ENCODE data around the gene ZNF750. TPM values are rescaled to one million over a fixed set of nuclear protein-coding genes. Genes with fewer than 3 reads are reported as not detected.

The ZNF750 gene
- total RNA-seq, 1 donor from 2014 or later, result not detected

DNA sequence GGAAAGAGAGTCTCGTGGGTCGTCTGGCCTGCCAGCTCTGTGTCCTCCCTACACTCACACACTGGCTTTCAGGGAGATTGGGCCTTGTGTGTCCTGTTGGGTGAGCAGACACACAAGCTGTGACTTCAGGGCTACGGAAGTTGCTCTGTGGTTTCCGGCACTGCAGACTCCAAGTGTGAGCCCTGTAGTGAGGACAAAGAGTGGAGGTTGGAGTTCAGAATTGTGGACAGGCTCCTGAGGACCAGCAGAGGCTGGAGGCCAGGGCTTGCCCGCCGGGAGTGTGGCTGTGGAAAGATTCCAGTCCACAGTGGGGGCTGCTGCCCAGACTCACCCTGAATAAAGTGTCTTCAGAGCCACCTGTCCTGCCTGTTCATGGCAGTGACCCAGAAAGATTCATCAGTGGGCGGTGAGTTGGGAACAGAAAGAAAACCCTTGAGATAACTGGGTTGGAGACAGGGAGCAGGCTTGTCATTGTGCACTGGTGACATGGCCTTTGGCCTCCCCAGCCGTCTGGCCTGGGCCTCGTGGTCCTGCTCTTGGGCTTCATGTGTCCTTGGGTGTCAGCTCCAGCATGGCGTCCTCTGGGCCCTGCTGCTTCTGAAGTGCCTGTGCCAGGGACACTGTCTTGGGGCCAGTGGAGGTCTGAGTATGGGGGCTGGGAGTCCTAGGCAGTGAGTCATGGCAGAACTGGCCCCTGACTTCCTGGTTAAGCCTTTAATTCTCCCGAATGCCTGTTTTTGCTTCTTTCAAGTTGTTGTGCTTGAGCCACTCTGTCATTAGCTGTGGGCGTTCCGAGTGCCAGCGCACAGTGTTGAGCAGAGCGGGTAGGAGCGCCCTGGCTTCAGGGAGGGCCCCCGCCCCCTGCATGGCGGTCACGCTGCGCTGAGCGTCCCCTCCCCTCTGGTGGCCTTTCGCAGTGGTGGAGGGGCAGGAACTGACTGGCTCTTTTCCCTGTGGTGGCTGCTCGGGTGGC lies 19.9 kb upstream of the ZNF750 start:
- no peak for DNase-seq

- no peak for DNase-seq
Measured at GRCh38 chr17:82858376-82859126, 18.7 kb upstream of the ZNF750 start.

DNA sequence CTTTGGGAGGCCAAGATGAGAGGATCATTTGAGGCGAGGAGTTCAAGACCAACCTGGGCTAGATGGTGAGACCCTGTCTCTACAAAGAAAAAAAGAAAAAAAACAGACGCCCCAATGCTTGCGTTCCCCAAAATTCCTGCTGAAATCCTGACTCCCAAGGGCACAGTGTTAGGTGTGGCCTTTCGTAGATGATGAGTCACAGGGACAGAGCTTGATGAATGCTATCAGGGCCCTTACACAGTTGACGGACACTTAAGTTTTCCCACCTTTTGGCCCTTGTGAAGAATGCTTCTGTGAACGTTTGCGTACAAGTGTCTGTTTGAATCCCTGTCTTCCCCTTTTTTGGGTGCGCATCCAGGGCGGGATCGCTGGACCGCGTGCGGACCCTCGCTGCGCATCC lies 16.5 kb upstream of the ZNF750 start:
- no peak for DNase-seq

DNA sequence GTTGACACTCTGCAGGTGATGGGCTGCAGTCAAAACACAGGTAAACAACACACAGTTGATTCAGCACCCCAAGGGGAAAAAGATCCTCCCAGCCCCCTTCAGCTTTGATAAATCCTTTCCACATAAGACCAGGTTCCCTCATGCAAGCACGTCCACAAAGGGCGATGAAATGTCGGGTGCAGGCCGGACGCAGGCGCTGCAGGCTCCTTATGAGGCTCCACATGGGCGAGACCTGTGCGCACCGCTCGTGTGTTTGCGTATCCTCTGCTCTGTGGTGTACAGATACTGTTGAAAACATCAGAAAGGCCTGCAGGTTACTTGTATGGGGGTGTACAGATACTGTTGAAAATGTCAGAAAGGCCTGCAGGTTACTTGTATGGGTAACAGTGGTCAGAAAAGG lies 14.4 kb upstream of the ZNF750 start:
- no peak for DNase-seq

GRCh38 chr17:82851381-82851780 lies 11.6 kb upstream of the ZNF750 start:
- DNase-seq, result no peak

DNA sequence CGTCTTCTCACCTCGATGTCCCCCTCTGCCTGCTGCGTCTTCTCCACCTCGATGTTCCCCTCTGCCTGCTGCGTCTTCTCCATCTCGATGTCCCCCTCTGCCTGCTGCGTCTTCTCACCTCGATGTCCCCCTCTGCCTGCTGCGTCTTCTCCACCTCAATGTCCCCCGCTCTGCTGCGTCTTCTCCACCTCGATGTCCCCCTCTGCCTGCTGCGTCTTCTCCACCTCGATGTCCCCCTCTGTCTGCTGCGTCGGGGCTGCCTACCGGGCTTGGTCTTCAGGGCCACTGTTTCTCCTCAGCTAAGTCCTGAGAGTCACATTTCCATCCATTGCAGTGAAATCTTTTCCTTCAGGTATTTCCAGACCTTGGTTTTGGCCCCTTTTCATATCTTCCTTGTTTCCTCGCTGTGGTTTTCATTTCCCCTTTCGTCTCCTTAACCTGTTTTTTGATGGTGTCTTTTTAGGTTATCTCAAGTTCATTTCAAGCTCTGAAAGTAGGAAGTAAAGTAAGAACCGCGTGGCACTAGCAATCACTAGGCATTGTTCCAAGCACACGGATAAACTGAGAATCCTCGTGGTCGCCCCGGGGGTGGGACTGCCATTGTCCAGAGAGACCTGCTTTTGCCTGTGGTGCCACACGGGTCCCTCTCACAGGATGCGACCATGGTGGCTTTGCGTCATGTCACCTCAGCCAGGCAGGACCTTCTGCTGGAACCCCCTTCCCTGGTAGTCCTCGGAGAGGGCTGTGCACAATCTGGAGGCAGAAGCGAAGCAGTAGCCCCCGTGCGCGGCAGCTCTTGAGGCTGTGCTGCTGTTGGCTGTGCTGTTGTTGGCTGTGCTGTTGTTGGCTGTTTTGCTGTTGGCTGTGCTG lies 9.5 kb upstream of the ZNF750 start:
- DNase-seq, result no peak

DNA sequence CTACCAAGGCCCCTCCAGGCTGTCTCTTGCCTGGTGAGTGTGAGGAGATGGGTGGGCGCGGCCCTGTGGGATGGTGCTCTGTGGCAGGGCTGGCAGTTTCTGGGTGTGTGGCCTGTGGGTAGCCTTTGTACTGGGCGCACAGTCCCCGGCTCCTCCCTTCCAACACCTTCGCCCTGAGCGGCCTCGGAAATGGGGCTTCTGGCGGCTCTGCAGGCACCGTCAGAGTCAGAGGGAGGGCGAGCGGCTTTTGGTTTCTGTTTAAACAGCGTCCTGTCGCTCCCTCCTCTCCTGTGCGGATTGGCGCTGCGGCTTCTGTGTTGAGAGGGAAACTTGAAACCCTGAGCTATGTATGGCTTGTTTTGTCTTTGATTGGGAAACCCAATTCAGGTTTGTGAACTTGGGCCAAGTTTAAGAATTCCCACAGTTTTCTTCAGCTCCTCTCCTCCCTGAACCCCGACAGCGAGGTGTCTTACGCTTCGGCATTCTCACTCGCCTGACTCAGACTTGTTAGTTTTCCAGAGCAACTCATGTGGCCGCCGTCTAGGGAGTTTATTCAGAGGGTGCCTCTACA lies 8.3 kb upstream of the ZNF750 start:
- DNase-seq, result no peak

DNA sequence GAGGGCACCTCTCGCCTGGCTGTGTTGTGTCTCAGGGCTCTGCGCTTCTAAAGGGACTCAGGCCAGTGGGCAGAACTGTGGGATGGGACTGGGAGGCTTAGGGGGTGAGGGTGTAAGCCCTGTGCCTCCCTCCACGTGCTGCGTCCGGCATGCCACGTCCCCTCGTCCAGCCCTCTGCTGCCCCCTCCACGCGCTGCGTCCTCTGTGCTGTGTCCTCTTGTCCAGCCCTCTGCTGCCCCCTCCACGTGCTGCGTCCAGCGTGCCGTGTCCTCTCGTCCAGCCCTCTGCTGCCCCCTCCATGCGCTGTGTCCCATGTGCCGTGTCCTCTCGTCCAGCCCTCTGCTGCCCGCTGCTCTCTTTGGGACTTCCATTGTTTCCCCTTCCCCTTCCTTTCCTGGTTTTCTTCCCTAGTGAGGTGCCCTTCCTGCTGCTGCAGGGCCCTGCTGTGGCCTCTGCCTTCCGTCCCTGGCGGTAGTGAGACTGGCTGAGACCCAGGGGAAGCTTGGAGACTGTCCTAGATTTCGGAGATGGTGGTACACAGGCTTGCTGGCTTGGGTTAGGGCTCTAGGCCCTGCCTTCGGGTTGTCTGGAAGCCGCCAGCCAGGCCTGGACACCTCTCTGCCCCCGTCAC lies 6.4 kb upstream of the ZNF750 start:
- DNase-seq, result no peak

GRCh38 chr17:82845163-82845807 lies 5.5 kb upstream of the ZNF750 start:
- DNase-seq, result no peak

- no peak for DNase-seq
Measured at GRCh38 chr17:82844796-82845162, 5.0 kb upstream of the ZNF750 start.

GRCh38 chr17:82843904-82844680 lies 4.3 kb upstream of the ZNF750 start:
- DNase-seq, result no peak

GRCh38 chr17:82841921-82842596 lies 2.2 kb upstream of the ZNF750 start:
- DNase-seq, result no peak

- DNase-seq, result no peak
Measured at GRCh38 chr17:82840431-82840831, 609 bp upstream of the ZNF750 start.

DNA sequence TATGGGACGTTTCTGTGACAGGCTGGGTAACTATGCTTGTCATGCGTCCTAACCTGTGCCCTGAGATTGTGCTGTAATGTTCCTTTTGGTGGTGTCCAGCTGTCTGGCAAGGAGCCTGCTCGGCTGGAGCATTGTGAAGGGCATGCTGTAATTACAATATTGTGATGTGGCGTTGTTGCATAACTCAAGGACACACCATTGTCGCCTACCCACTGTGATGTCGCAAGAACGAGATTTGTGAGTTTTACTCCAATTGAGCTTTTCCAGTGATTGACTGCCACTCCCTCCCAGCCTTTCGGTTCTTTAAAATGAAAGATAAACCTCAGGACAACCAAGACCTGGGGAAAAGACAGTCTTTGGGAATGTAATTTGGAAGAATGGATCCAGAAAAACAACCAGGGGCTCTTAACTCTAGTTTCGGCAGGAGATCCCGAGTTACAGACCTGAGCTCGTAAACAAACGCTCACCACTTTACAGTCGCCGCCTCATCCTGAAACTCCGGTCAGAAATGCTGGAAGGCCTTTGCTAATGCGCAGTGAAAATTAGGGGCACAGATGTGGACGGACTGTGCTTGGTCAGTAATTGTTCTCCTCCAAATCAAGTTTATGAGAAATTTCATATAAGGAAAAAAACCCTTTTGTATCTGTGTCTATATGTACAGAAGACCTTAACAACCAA lies 1.3 kb downstream of the ZNF750 start:
- no peak for DNase-seq

DNA sequence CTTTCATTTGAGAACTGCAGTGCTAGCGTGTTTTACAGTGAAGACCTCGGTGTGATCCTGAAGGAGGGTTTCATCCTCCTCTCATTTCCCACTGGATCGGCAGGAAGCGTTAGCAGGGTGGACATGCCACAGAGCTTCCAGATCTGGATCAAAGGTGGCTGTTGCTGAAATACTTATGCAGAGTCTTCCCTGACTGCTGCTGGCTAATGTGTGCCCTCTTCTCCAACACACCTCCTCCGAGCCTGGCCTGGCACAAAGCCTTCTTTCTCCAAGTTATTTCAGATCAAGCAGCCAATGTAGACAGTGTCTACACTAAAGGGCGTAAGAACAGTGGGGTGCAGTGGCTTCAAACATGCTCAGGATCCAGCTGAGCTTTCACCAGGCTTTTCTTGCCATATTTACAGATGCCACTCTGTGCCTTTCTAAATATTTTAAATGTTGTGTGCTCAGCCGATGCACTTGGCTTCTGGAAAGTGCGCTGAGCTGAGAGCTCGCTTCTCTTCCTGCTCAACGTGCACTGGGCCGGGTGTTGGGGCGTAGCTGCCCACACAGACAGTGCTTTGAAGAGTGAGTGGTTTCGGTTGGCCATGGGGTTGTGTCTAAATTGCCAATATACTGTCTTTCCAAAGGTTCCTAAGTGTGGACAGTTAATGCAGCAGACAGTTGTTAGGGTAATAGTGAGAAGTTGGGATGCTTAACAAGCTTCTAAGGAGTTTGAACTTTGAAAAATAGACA lies 2.1 kb downstream of the ZNF750 start:
- DNase-seq, result no peak

- no peak for DNase-seq
Measured at GRCh38 chr17:82836823-82837357, 2.9 kb downstream of the ZNF750 start.

- no peak for DNase-seq
Measured at GRCh38 chr17:82835766-82836512, 3.9 kb downstream of the ZNF750 start.
